Amniotic stem cell (primary cell): ENCODE measurements around the gene ARL15.
A peak's percentile ranks its signal among the peaks of the same experiment; 100 is the strongest.
"Not testable (repeated sequence)": the region's sequence is repeated elsewhere in the genome, so short reads cannot be mapped to it uniquely, and the experiment has no call there.

Source experiments
- DNase-seq: peaks from one replicate; lab custom pipeline; 2025; lab: John Stamatoyannopoulos, UW

The ARL15 gene

GRCh38 chr5:54310433-54311175, at the start of gene ARL15:
ARL15 (minus strand) TSS chr5:54310573.
- peak; percentile 95 for DNase-seq

GRCh38 chr5:54360089-54360488, 49.7 kb upstream of the ARL15 start:
- DNase-seq = no peak

GRCh38 chr5:54357408-54358058, 47.2 kb upstream of the ARL15 start:
- DNase-seq = no peak

- not testable (repeated sequence) for DNase-seq
These were observed 43.7 kb upstream of the ARL15 start for GRCh38 chr5:54353933-54354564.

- not testable (repeated sequence) for DNase-seq
These were observed 42.2 kb upstream of the ARL15 start for GRCh38 chr5:54352580-54352979.

GRCh38 chr5:54347221-54347865, 37.0 kb upstream of the ARL15 start:
- DNase-seq = no peak

- no peak for DNase-seq
These were observed 34.3 kb upstream of the ARL15 start for GRCh38 chr5:54344653-54345052.

- DNase-seq = no peak
These were observed 31.6 kb upstream of the ARL15 start for GRCh38 chr5:54341971-54342370.

- no peak for DNase-seq
These were observed 27.1 kb upstream of the ARL15 start for GRCh38 chr5:54337523-54337922.

GRCh38 chr5:54332720-54333119, 22.3 kb upstream of the ARL15 start:
- no peak for DNase-seq

GRCh38 chr5:54329731-54330709, 19.6 kb upstream of the ARL15 start:
- DNase-seq = peak; percentile 72

GRCh38 chr5:54326662-54327270, 16.4 kb upstream of the ARL15 start:
- DNase-seq = no peak

- no peak for DNase-seq
These were observed 15.4 kb upstream of the ARL15 start for GRCh38 chr5:54325610-54326311.

GRCh38 chr5:54325272-54325609, 14.9 kb upstream of the ARL15 start:
- no peak for DNase-seq

GRCh38 chr5:54324651-54325271, 14.4 kb upstream of the ARL15 start:
- no peak for DNase-seq

GRCh38 chr5:54323495-54323894, 13.1 kb upstream of the ARL15 start:
- DNase-seq = no peak

GRCh38 chr5:54320256-54320655, 9.9 kb upstream of the ARL15 start:
- DNase-seq = no peak

GRCh38 chr5:54317511-54318260, 7.3 kb upstream of the ARL15 start:
- no peak for DNase-seq
